Activated naive CD4-positive, alpha-beta T cell treated with anti-CD3 and anti-CD28 coated beads, Interleukin-2, amount 50 U/mL, for 24 hours (primary cell): ENCODE data around the gene SRSF10.
"Not testable (repeated sequence)": the region's sequence is repeated elsewhere in the genome, so short reads cannot be mapped to it uniquely, and the experiment has no call there.

Experiments used
- H3K27ac Mint-ChIP-seq: one replicate; pipeline ENCODE4 v1.8.0; 2021; ENCODE audit warnings: mild to moderate bottlenecking, mixed read lengths
- H3K27me3 Mint-ChIP-seq: one replicate; pipeline ENCODE4 v1.8.0; 2021; ENCODE audit warnings: mixed read lengths
- H3K36me3 Mint-ChIP-seq: one replicate; pipeline ENCODE4 v1.8.0; 2021; ENCODE audit warnings: mixed read lengths
- H3K4me1 Mint-ChIP-seq: one replicate; pipeline ENCODE4 v1.8.0; 2021; ENCODE audit warnings: mixed read lengths
- H3K4me3 Mint-ChIP-seq: one replicate; pipeline ENCODE4 v1.8.0; 2021; ENCODE audit warnings: mild to moderate bottlenecking, mixed read lengths
- H3K9me3 Mint-ChIP-seq: one replicate; pipeline ENCODE4 v1.8.0; 2021; ENCODE audit warnings: mixed read lengths

The SRSF10 gene

GRCh38 chr1:24005163-24005562 lies 25.0 kb upstream of the SRSF10 start:
- Mint-ChIP-seq H3K4me1 (no peaks in the 10 kb centered on the region), H3K4me3 (no peak overlapping the region), H3K27ac (no peak overlapping the region), H3K36me3 (no peaks in the 10 kb centered on the region), H3K9me3 (no peaks in the 10 kb centered on the region), H3K27me3 (peaks cover 4% of the 10 kb centered on the region)

GRCh38 chr1:24004132-24004531 lies 24.0 kb upstream of the SRSF10 start:
- H3K4me1 Mint-ChIP-seq: no peaks in the 10 kb centered on the region
- no peaks in the 10 kb centered on the region for H3K9me3 Mint-ChIP-seq
- no peaks in the 10 kb centered on the region for H3K36me3 Mint-ChIP-seq
- H3K27me3 Mint-ChIP-seq: peaks cover 4% of the 10 kb centered on the region
- no peak overlapping the region for H3K4me3 Mint-ChIP-seq
- H3K27ac Mint-ChIP-seq: no peak overlapping the region

GRCh38 chr1:24003331-24003972 lies 23.3 kb upstream of the SRSF10 start:
- no peaks in the 10 kb centered on the region for H3K9me3 Mint-ChIP-seq
- no peak overlapping the region for H3K27ac Mint-ChIP-seq
- no peaks in the 10 kb centered on the region for H3K4me1 Mint-ChIP-seq
- no peak overlapping the region for H3K4me3 Mint-ChIP-seq
- no peaks in the 10 kb centered on the region for H3K36me3 Mint-ChIP-seq
- H3K27me3 Mint-ChIP-seq: peaks cover 4% of the 10 kb centered on the region

GRCh38 chr1:24002695-24003094 lies 22.6 kb upstream of the SRSF10 start:
- no peaks in the 10 kb centered on the region for H3K9me3 Mint-ChIP-seq
- no peak overlapping the region for H3K4me3 Mint-ChIP-seq
- H3K36me3 Mint-ChIP-seq: no peaks in the 10 kb centered on the region
- H3K27me3 Mint-ChIP-seq: peaks cover 4% of the 10 kb centered on the region
- H3K27ac Mint-ChIP-seq: no peak overlapping the region
- no peaks in the 10 kb centered on the region for H3K4me1 Mint-ChIP-seq

- Mint-ChIP-seq H3K27me3 (peaks cover 4% of the 10 kb centered on the region), H3K36me3 (no peaks in the 10 kb centered on the region), H3K27ac (peak overlapping the region; percentile 39), H3K9me3 (no peaks in the 10 kb centered on the region), H3K4me3 (no peak overlapping the region), H3K4me1 (no peaks in the 10 kb centered on the region)
Observed at GRCh38 chr1:23999156-23999671, 19.1 kb upstream of the SRSF10 start.

GRCh38 chr1:23997812-23998211 lies 17.7 kb upstream of the SRSF10 start:
- Mint-ChIP-seq H3K4me3 (no peak overlapping the region), H3K9me3 (no peaks in the 10 kb centered on the region), H3K4me1 (no peaks in the 10 kb centered on the region), H3K27ac (no peak overlapping the region), H3K36me3 (no peaks in the 10 kb centered on the region), H3K27me3 (no peaks in the 10 kb centered on the region)

GRCh38 chr1:23996700-23997229 lies 16.6 kb upstream of the SRSF10 start:
- Mint-ChIP-seq H3K4me3 (no peak overlapping the region), H3K9me3 (no peaks in the 10 kb centered on the region), H3K27ac (no peak overlapping the region), H3K4me1 (no peaks in the 10 kb centered on the region), H3K36me3 (no peaks in the 10 kb centered on the region), H3K27me3 (no peaks in the 10 kb centered on the region)

- no peak overlapping the region for H3K4me3 Mint-ChIP-seq
- no peaks in the 10 kb centered on the region for H3K4me1 Mint-ChIP-seq
- H3K9me3 Mint-ChIP-seq: no peaks in the 10 kb centered on the region
- no peak overlapping the region for H3K27ac Mint-ChIP-seq
- no peaks in the 10 kb centered on the region for H3K27me3 Mint-ChIP-seq
- no peaks in the 10 kb centered on the region for H3K36me3 Mint-ChIP-seq
Observed at GRCh38 chr1:23995431-23995837, 15.3 kb upstream of the SRSF10 start.

GRCh38 chr1:23992011-23992410 lies 11.9 kb upstream of the SRSF10 start:
- not testable (repeated sequence) for H3K9me3 Mint-ChIP-seq, H3K27ac Mint-ChIP-seq, H3K4me3 Mint-ChIP-seq, H3K36me3 Mint-ChIP-seq, H3K27me3 Mint-ChIP-seq
- peaks cover 11% of the 10 kb centered on the region for H3K4me1 Mint-ChIP-seq

- Mint-ChIP-seq H3K9me3 (no peaks in the 10 kb centered on the region), H3K36me3 (no peaks in the 10 kb centered on the region), H3K27me3 (no peaks in the 10 kb centered on the region), H3K4me3 (no peak overlapping the region), H3K27ac (no peak overlapping the region), H3K4me1 (peaks cover 11% of the 10 kb centered on the region)
Observed at GRCh38 chr1:23989263-23989662, 9.1 kb upstream of the SRSF10 start.

GRCh38 chr1:23987038-23987437 lies 6.9 kb upstream of the SRSF10 start:
- not testable (repeated sequence) for H3K27me3 Mint-ChIP-seq, H3K36me3 Mint-ChIP-seq, H3K9me3 Mint-ChIP-seq, H3K27ac Mint-ChIP-seq, H3K4me3 Mint-ChIP-seq
- peaks cover 11% of the 10 kb centered on the region for H3K4me1 Mint-ChIP-seq

GRCh38 chr1:23984417-23985186 lies 4.5 kb upstream of the SRSF10 start:
- Mint-ChIP-seq H3K27ac (no peak overlapping the region), H3K4me1 (peaks cover 20% of the 10 kb centered on the region), H3K36me3 (peaks cover under 1% of the 10 kb centered on the region), H3K27me3 (no peaks in the 10 kb centered on the region), H3K9me3 (no peaks in the 10 kb centered on the region), H3K4me3 (no peak overlapping the region)

- Mint-ChIP-seq H3K4me3 (peak overlapping the region; percentile 99), H3K36me3 (peaks cover 18% of the 10 kb centered on the region), H3K9me3 (no peaks in the 10 kb centered on the region), H3K4me1 (peaks cover 46% of the 10 kb centered on the region), H3K27me3 (no peaks in the 10 kb centered on the region), H3K27ac (peak overlapping the region; percentile 99)
Observed at GRCh38 chr1:23980728-23981070, 572 bp upstream of the SRSF10 start.

- Mint-ChIP-seq H3K27ac (peak overlapping the region; percentile 97), H3K27me3 (no peaks in the 10 kb centered on the region), H3K36me3 (peaks cover 21% of the 10 kb centered on the region), H3K9me3 (no peaks in the 10 kb centered on the region), H3K4me3 (peak overlapping the region; percentile 99), H3K4me1 (peaks cover 56% of the 10 kb centered on the region)
Observed at GRCh38 chr1:23979387-23979880, 693 bp downstream of the SRSF10 start.

- Mint-ChIP-seq H3K27ac (peak overlapping the region; percentile 97), H3K4me3 (peak overlapping the region; percentile 99), H3K36me3 (peaks cover 23% of the 10 kb centered on the region), H3K27me3 (no peaks in the 10 kb centered on the region), H3K9me3 (no peaks in the 10 kb centered on the region), H3K4me1 (peaks cover 62% of the 10 kb centered on the region)
Observed at GRCh38 chr1:23978805-23979204, 1.3 kb downstream of the SRSF10 start.

GRCh38 chr1:23977854-23978191 lies 2.3 kb downstream of the SRSF10 start:
- Mint-ChIP-seq H3K4me1 (peaks cover 66% of the 10 kb centered on the region), H3K27ac (peak overlapping the region; percentile 92), H3K36me3 (peaks cover 23% of the 10 kb centered on the region), H3K27me3 (no peaks in the 10 kb centered on the region), H3K4me3 (peak overlapping the region; percentile 99), H3K9me3 (no peaks in the 10 kb centered on the region)
